ENCODE results near the gene TANK.

DNA sequence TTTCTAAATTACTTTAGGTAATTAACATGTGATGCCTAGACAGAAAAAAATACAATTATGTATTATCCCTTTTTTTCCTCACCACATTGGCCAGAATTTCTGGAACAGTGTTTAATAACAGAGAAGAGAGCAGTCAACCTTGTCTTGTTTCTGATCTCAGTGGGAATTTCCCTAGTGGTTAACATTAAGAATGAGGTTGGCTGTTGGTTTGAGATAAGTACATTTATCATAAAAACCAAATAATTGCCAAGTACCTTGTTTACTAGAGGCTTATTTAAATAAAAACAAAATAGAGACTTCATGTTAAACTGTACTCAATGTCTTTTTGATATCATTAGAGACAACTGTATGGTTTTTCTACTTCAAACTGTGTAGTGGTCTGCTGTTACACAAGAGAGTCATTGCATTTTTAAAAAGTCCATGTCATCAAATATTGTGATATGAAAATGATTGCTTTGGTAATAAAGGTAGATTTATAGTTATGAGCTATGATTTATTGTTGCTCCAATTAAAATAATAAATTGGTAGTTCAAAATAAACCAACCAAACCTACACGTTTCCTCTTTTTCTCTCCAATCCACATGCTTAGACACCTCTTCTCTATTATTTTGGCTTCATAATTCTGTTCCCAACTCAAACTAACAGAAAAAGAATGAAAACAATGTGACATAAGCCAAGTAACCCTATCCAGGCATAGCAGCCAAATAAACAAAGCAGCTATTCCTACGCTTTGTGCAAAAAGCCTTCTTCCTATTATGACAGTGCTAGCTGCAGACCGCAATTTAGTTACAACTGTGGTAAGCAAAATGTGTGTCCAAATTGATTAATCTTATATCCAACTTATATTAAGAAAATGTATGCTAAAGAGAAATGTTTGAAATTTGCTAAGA is 20.9 kb upstream of the TANK start:
- TF ChIP-seq, protein P1, sequence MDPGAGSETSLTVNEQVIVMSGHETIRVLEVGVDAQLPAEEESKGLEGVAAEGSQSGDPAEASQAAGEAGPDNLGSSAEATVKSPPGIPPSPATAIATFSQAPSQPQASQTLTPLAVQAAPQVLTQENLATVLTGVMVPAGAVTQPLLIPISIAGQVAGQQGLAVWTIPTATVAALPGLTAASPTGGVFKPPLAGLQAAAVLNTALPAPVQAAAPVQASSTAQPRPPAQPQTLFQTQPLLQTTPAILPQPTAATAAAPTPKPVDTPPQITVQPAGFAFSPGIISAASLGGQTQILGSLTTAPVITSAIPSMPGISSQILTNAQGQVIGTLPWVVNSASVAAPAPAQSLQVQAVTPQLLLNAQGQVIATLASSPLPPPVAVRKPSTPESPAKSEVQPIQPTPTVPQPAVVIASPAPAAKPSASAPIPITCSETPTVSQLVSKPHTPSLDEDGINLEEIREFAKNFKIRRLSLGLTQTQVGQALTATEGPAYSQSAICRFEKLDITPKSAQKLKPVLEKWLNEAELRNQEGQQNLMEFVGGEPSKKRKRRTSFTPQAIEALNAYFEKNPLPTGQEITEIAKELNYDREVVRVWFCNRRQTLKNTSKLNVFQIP (CRISPR knock-in tag; IDR thresholded peaks at IDR 0.05; ENCODE audit: borderline replicate concordance, low read depth): no peak
- TF ChIP-seq RARB (CRISPR knock-in tag; IDR thresholded peaks at IDR 0.05): no peak
- TF ChIP-seq, protein P2, sequence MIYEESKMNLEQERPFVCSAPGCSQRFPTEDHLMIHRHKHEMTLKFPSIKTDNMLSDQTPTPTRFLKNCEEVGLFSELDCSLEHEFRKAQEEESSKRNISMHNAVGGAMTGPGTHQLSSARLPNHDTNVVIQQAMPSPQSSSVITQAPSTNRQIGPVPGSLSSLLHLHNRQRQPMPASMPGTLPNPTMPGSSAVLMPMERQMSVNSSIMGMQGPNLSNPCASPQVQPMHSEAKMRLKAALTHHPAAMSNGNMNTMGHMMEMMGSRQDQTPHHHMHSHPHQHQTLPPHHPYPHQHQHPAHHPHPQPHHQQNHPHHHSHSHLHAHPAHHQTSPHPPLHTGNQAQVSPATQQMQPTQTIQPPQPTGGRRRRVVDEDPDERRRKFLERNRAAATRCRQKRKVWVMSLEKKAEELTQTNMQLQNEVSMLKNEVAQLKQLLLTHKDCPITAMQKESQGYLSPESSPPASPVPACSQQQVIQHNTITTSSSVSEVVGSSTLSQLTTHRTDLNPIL (CRISPR knock-in tag; IDR thresholded peaks at IDR 0.05; ENCODE audit: low read depth): no peak
